B cell (primary cell): ENCODE data around the gene AEBP2. TPM values are rescaled to one million over a fixed set of nuclear protein-coding genes. Genes with fewer than 3 reads are reported as not detected.

Experiments
- ATAC-seq: fragments of 200-7000 bp; cut with Tn5 transposase; one replicate; pipeline ENCODE4 v1.10.0; 2021; ENCODE audit warnings: low read depth, mild to moderate bottlenecking, moderate number of reproducible peaks, moderate library complexity
- CTCF ChIA-PET: fragments of 350-600 bp; sonication (Branson Sonifier 250); formaldehyde crosslinking; loops from one replicate; lab custom pipeline; 2021; ENCODE audit warnings: antibody characterized with exemption, inconsistent platforms; lab: Charles Lee
- POLR2A ChIA-PET: fragments of 350-600 bp; sonication (Branson Sonifier 250); formaldehyde crosslinking; loops from one replicate; lab custom pipeline; 2021; ENCODE audit warnings: antibody characterized with exemption; lab: Charles Lee
- DNase-seq: peaks from one replicate; pipeline ENCODE4 v3.0.0; 2013
- H2AFZ ChIP-seq: 2 replicates; pipeline ENCODE4 v1.6.1; 2012; ENCODE audit warnings: mild to moderate bottlenecking, low read depth, low read length; ENCODE audit not compliant: insufficient read depth, poor library complexity, severe bottlenecking
- H3K27ac ChIP-seq, 2 donors: 1 replicate in 1 of 2; 2 replicates in 1 of 2; pipeline ENCODE4 v1.5.1; 2012 to 2013; ENCODE audit warnings: low read length in 2 of 2, mild to moderate bottlenecking in 2 of 2, moderate library complexity in 1 of 2
- H3K27me3 ChIP-seq, 4 experiments: fragments of 200-600 bp in 1 of 4; sonication (generic) in 1 of 4; replicated peaks in 1 of 4; 1 replicate in 2 of 4; 2 replicates in 2 of 4; pipeline versions ENCODE4 v1.6.1 to v1.7.0; 2013 to 2016; ENCODE audit warnings: low read length in 3 of 4, mild to moderate bottlenecking in 2 of 4, mixed read lengths in 1 of 4, moderate library complexity in 1 of 4; ENCODE audit not compliant: insufficient read depth in 4 of 4, control insufficient read depth in 3 of 4; ENCODE audit errors: control extremely low read depth in 1 of 4
- H3K36me3 ChIP-seq, 2 experiments: replicated peaks in 1 of 2; 1 replicate in 1 of 2; 2 replicates in 1 of 2; pipeline versions ENCODE4 v1.6.1 to v1.7.1; 2013; ENCODE audit warnings: low read length in 1 of 2; ENCODE audit not compliant: insufficient read depth in 2 of 2, control insufficient read depth in 1 of 2; ENCODE audit errors: control extremely low read depth in 1 of 2, extremely low read depth in 1 of 2
- H3K4me1 ChIP-seq, 2 donors: fragments of 200-600 bp in 1 of 2; sonication (generic) in 1 of 2; 1 replicate in 1 of 2; 2 replicates in 1 of 2; pipeline versions ENCODE4 v1.5.1 to v1.6.1; 2013 to 2017; ENCODE audit warnings: low read length in 2 of 2; ENCODE audit not compliant: control insufficient read depth in 2 of 2, insufficient read depth in 2 of 2
- H3K4me2 ChIP-seq: replicated peaks from 2 replicates; pipeline ENCODE3; 2012; ENCODE audit warnings: mild to moderate bottlenecking, low read depth, low read length; ENCODE audit not compliant: poor library complexity, severe bottlenecking
- H3K4me3 ChIP-seq, 5 experiments: fragments of 200-600 bp in 1 of 5; sonication (generic) in 1 of 5; 1 replicate in 3 of 5; 2 replicates in 2 of 5; pipeline versions ENCODE4 v1.5.1 to v1.7.0; 2011 to 2016; ENCODE audit warnings: low read length in 4 of 5, mild to moderate bottlenecking in 4 of 5, low read depth in 2 of 5, control low read depth in 1 of 5, moderate library complexity in 1 of 5; ENCODE audit not compliant: insufficient read depth in 1 of 5; ENCODE audit errors: control extremely low read depth in 1 of 5, extremely low read depth in 1 of 5
- H3K79me2 ChIP-seq: fragments of 200-600 bp; sonication (generic); one replicate; pipeline ENCODE4 v1.6.0; 2016; ENCODE audit warnings: low read length; ENCODE audit not compliant: control insufficient read depth, insufficient read depth
- H3K9ac ChIP-seq: fragments of 200-600 bp; sonication (generic); 2 replicates; pipeline ENCODE4 v1.6.1; 2017; ENCODE audit warnings: mild to moderate bottlenecking, low read length, moderate library complexity
- H3K9me3 ChIP-seq, 3 donors: one replicate each; pipeline versions ENCODE4 v1.6.1 to v1.7.1; 2013; ENCODE audit warnings: low read length in 2 of 3; ENCODE audit not compliant: control insufficient read depth in 2 of 3, insufficient read depth in 1 of 3; ENCODE audit errors: control extremely low read depth in 1 of 3
- H4K20me1 ChIP-seq: 2 replicates; pipeline ENCODE4 v1.6.0; 2012; ENCODE audit warnings: mild to moderate bottlenecking, low read length; ENCODE audit not compliant: insufficient read depth, control insufficient read depth, poor library complexity, severe bottlenecking
- H3K27ac Mint-ChIP-seq: one replicate; pipeline ENCODE4 v1.8.0; 2021; ENCODE audit warnings: mixed read lengths
- H3K27me3 Mint-ChIP-seq: one replicate; pipeline ENCODE4 v1.8.0; 2021; ENCODE audit warnings: mixed read lengths
- H3K4me1 Mint-ChIP-seq: one replicate; pipeline ENCODE4 v1.8.0; 2021; ENCODE audit warnings: mixed read lengths
- H3K4me3 Mint-ChIP-seq: one replicate; pipeline ENCODE4 v1.8.0; 2021; ENCODE audit warnings: mixed read lengths
- H3K9me3 Mint-ChIP-seq: one replicate; pipeline ENCODE4 v1.8.0; 2022; ENCODE audit warnings: mixed read lengths; ENCODE audit not compliant: insufficient read depth
- CTCF ChIP-seq: fragments of 200-600 bp; IDR thresholded peaks from one replicate; pipeline ENCODE4 v1.8.0; 2022; ENCODE audit warnings: antibody characterized with exemption, mild to moderate bottlenecking
- EZH2 ChIP-seq: IDR thresholded peaks from 2 replicates; pipeline ENCODE4 v1.6.1; 2012; ENCODE audit warnings: borderline replicate concordance, low read depth, mild to moderate bottlenecking, moderate library complexity, low read length; ENCODE audit not compliant: insufficient read depth, poor library complexity, severe bottlenecking
- WGBS: methylation state at CpG from one replicate; pipeline ENCODE4 v1.1.5; 2013; ENCODE audit warnings: missing lambda C conversion rate; ENCODE audit not compliant: insufficient coverage; 5-methylcytosine and 5-hydroxymethylcytosine counted together
- intact Hi-C: fragments of 100-400 bp; cut with micrococcal nuclease; formaldehyde crosslinking; loops from one replicate; pipeline ENCODE4 v1.10.0; 2022
- polyA plus RNA-seq: library from polyadenylated mRNA; depleted of rRNA; stranded (reverse); fragments of >200 nt; gene quantifications from 2 replicates; pipeline ENCODE4 v1.2.3, GENCODE V29; 2012
- total RNA-seq, 2 donors: library from RNA; stranded (reverse); fragments of 120-200 nt in 1 of 2; gene quantifications; 1 replicate in 1 of 2; 2 replicates in 1 of 2; pipeline versions ENCODE4 v1.2.3 to v1.2.4, GENCODE V29; 2013 to 2022

AEBP2 gene
- total and polyA plus RNA-seq, 2 donors (not counting 1 experiment from before 2014, with no cell fraction given): 12.1 to 67.8 TPM

GRCh38 chr12:19435831-19436497, 3.3 kb upstream of the AEBP2 start:
- POLR2A ChIA-PET: no interaction called here
- H3K27ac Mint-ChIP-seq: no peak overlapping the region
- H3K27me3 Mint-ChIP-seq: no peaks in the 10 kb centered on the region

More at GRCh38 chr12:19435831-19436497, 3.3 kb upstream of the AEBP2 start:
- 100% methylated on average over 10 of the region's 10 CpGs for WGBS
- no peak overlapping the region for H3K27ac ChIP-seq
- H3K4me3 ChIP-seq: no peak overlapping the region
- no peak overlapping the region for H2AFZ ChIP-seq
- H4K20me1 ChIP-seq: peaks cover 5% of the 10 kb centered on the region
- no peak overlapping the region for H3K4me2 ChIP-seq
- peaks cover 5% of the 10 kb centered on the region for H3K79me2 ChIP-seq
- no peaks in the 10 kb centered on the region for H3K27me3 ChIP-seq
- ATAC-seq (no peak), DNase-seq (no peak)
- peaks cover 3 to 9% of the 10 kb centered on the region in 2 donors for H3K4me1 ChIP-seq
- H3K36me3 ChIP-seq: no peaks in the 10 kb centered on the region
- intact Hi-C loops: no loop called here
- H3K9ac ChIP-seq: no peak overlapping the region
- no peak for TF ChIP-seq EZH2
- TF ChIP-seq CTCF: no peak
- Mint-ChIP-seq H3K9me3 (no peaks in the 10 kb centered on the region), H3K4me3 (no peak overlapping the region), H3K4me1 (peaks cover 12% of the 10 kb centered on the region)
- CTCF ChIA-PET: no interaction called here
- no peaks in the 10 kb centered on the region for H3K9me3 ChIP-seq
